ENCODE measurements around the gene METTL8. TPM values are rescaled to one million over a fixed set of nuclear protein-coding genes. Genes with fewer than 3 reads are reported as not detected.
"Not testable (repeated sequence)": the region's sequence is repeated elsewhere in the genome, so short reads cannot be mapped to it uniquely, and the experiment has no call there.

Gene METTL8
- total RNA-seq, 1 donor: 23.9 TPM

DNA sequence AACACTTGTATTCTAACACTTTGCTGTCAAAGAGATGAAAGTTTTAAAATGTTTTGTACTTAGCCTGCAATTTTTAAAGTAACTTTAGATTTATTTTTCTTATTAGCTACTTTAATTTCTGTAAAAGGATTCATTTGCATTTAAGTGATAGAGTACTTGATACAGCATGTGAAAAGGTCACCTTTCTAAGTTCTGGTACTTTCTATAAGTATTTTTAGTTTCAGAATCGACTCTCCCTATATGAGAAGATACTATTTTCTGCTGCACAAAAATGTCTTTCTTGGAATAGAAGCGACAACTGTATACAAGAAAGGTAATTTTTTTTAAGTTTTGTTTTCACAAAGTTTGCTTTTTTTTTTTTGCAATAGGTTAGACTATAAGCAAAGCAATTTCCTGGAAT is 72.9 kb downstream of the METTL8 start:
- H3K79me2 ChIP-seq (ENCODE audit: insufficient read depth, low read length): no peaks in the 10 kb centered on the region
- no peaks in the 10 kb centered on the region for H3K4me1 ChIP-seq (ENCODE audit: insufficient read depth, low read length)
- H2AFZ ChIP-seq (ENCODE audit: low read length): no peak overlapping the region
- no peak overlapping the region for H3K4me2 ChIP-seq (ENCODE audit: insufficient read depth, low read length)
- H3K27ac ChIP-seq (ENCODE audit: low read depth, low read length): no peak overlapping the region
- no peaks in the 10 kb centered on the region for H3K27me3 ChIP-seq (ENCODE audit: insufficient read depth, low read length)
- H3K4me3 ChIP-seq (ENCODE audit: insufficient read depth, low read length): no peak overlapping the region
- TF ChIP-seq CTCF (IDR thresholded peaks at IDR 0.05; ENCODE audit: extremely low read depth, low read depth, low read length): no peak
- no peak for DNase-seq (ENCODE audit: insufficient read length, low spot score, missing footprints)
- H3K9me3 ChIP-seq (ENCODE audit: low read depth, low read length): no peaks in the 10 kb centered on the region
- H3K36me3 ChIP-seq (ENCODE audit: insufficient read depth, low read length): no peaks in the 10 kb centered on the region
- H4K20me1 ChIP-seq (ENCODE audit: insufficient read depth, low read length): no peaks in the 10 kb centered on the region

DNA sequence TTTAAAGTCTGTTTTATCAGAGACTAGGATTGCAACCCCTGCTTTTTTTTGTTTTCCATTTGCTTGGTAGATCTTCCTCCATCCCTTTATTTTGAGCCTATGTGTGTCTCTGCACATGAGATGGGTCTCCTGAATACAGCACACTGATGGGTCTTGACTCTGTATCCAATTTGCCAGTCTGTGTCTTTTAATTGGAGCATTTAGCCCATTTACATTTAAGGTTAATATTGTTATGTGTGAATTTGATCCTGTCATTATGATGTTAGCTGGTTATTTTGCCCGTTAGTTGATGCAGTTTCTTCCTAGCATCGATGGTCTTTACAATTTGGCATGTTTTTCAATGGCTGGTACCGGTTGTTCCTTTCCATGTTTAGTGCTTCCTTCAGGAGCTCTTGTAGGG is 80.0 kb downstream of the METTL8 start:
- DNase-seq (ENCODE audit: insufficient read length, low spot score, missing footprints); H3K9me3 ChIP-seq (ENCODE audit: low read depth, low read length); H3K27me3 ChIP-seq (ENCODE audit: insufficient read depth, low read length); H4K20me1 ChIP-seq (ENCODE audit: insufficient read depth, low read length); H3K4me3 ChIP-seq (ENCODE audit: insufficient read depth, low read length); H3K4me1 ChIP-seq (ENCODE audit: insufficient read depth, low read length); H2AFZ ChIP-seq (ENCODE audit: low read length); H3K36me3 ChIP-seq (ENCODE audit: insufficient read depth, low read length); H3K27ac ChIP-seq (ENCODE audit: low read depth, low read length); H3K4me2 ChIP-seq (ENCODE audit: insufficient read depth, low read length); H3K79me2 ChIP-seq (ENCODE audit: insufficient read depth, low read length): not testable (repeated sequence)

DNA sequence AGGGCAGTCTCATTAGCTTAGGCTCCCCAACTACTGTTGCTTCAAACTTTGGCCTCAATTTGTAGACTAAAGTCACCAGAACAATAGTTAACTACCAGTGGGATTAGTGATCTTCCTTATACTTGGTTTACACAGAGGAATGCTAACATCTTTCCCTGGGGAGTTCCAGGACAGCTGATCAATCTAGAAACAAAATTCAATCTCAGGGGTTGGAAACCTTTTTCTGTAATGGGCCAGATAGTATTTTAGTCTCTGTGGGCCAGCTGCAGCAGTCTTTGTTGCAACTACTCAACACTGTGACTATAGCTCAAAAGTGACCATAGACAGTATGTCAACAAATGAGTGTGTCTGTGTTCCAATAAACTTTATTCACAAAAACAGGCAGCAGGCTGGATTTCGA is 85.7 kb downstream of the METTL8 start:
- no peak for DNase-seq (ENCODE audit: insufficient read length, low spot score, missing footprints)
- Histone ChIP-seq H3K4me2 (ENCODE audit: insufficient read depth, low read length) (peak overlapping the region; percentile 43), H3K27me3 (ENCODE audit: insufficient read depth, low read length) (no peaks in the 10 kb centered on the region), H4K20me1 (ENCODE audit: insufficient read depth, low read length) (no peaks in the 10 kb centered on the region), H3K79me2 (ENCODE audit: insufficient read depth, low read length) (no peaks in the 10 kb centered on the region), H3K9me3 (ENCODE audit: low read depth, low read length) (no peaks in the 10 kb centered on the region), H2AFZ (ENCODE audit: low read length) (no peak overlapping the region), H3K4me3 (ENCODE audit: insufficient read depth, low read length) (no peak overlapping the region), H3K27ac (ENCODE audit: low read depth, low read length) (peak overlapping the region; percentile 29), H3K4me1 (ENCODE audit: insufficient read depth, low read length) (peaks cover 16% of the 10 kb centered on the region), H3K36me3 (ENCODE audit: insufficient read depth, low read length) (no peaks in the 10 kb centered on the region)
- no peak for TF ChIP-seq CTCF (IDR thresholded peaks at IDR 0.05; ENCODE audit: extremely low read depth, low read depth, low read length)

GRCh38 chr2:171347591-171348032 is 86.2 kb downstream of the METTL8 start:
- Histone ChIP-seq H3K36me3 (ENCODE audit: insufficient read depth, low read length) (no peaks in the 10 kb centered on the region), H3K4me3 (ENCODE audit: insufficient read depth, low read length) (no peak overlapping the region), H3K27ac (ENCODE audit: low read depth, low read length) (peak overlapping the region; percentile 42), H4K20me1 (ENCODE audit: insufficient read depth, low read length) (no peaks in the 10 kb centered on the region), H2AFZ (ENCODE audit: low read length) (no peak overlapping the region), H3K4me2 (ENCODE audit: insufficient read depth, low read length) (peak overlapping the region; percentile 43), H3K9me3 (ENCODE audit: low read depth, low read length) (no peaks in the 10 kb centered on the region), H3K27me3 (ENCODE audit: insufficient read depth, low read length) (no peaks in the 10 kb centered on the region), H3K79me2 (ENCODE audit: insufficient read depth, low read length) (no peaks in the 10 kb centered on the region), H3K4me1 (ENCODE audit: insufficient read depth, low read length) (peaks cover 16% of the 10 kb centered on the region)
- no peak for TF ChIP-seq CTCF (IDR thresholded peaks at IDR 0.05; ENCODE audit: extremely low read depth, low read depth, low read length)
- DNase-seq (ENCODE audit: insufficient read length, low spot score, missing footprints): peak; percentile 68
